GM23248 (cell line): Measurements from ENCODE around the gene TMC8.

Source experiments
- EZH2 ChIP-seq: fragments of 200-600 bp; sonication (generic); IDR thresholded peaks from 2 replicates; pipeline ENCODE4 v1.6.1; 2018; ENCODE audit warnings: antibody characterized with exemption, mild to moderate bottlenecking; ENCODE audit not compliant: insufficient read depth, poor library complexity, severe bottlenecking
- EZH2phosphoT487 ChIP-seq: fragments of 200-600 bp; sonication (generic); IDR thresholded peaks from 2 replicates; pipeline ENCODE4 v1.6.1; 2018; ENCODE audit warnings: antibody characterized with exemption, moderate library complexity, mild to moderate bottlenecking, low read depth; ENCODE audit not compliant: insufficient read depth

- TF ChIP-seq EZH2 (no peak), EZH2phosphoT487 (no peak)
These were observed 9.4 kb upstream of the TMC8 start for GRCh38 chr17:78120971-78121800.
